Smooth muscle cell (in vitro differentiated cells): ENCODE data around the gene LHFPL2. TPM values are rescaled to one million over a fixed set of nuclear protein-coding genes. Genes with fewer than 3 reads are reported as not detected.

Experiments used
- DNase-seq: peaks from one replicate; lab custom pipeline; 2025; ENCODE audit not compliant: unreplicated experiment; lab: John Stamatoyannopoulos, UW
- H2AFZ ChIP-seq: fragments of 200-600 bp; sonication (generic); 2 replicates; pipeline ENCODE4 v1.6.0; 2016; ENCODE audit warnings: antibody characterized with exemption, low read depth, mild to moderate bottlenecking
- H3F3A ChIP-seq: fragments of 200-600 bp; sonication (generic); 2 replicates; pipeline ENCODE4 v1.6.0; 2017; ENCODE audit warnings: antibody characterized with exemption, low read depth
- H3K27ac ChIP-seq: fragments of 200-600 bp; sonication (generic); 2 replicates; pipeline ENCODE4 v1.5.1; 2016; ENCODE audit warnings: low read depth, mild to moderate bottlenecking
- H3K27me3 ChIP-seq: fragments of 200-600 bp; sonication (generic); 2 replicates; pipeline ENCODE4 v1.6.1; 2016; ENCODE audit warnings: low read depth, mild to moderate bottlenecking
- H3K36me3 ChIP-seq: fragments of 200-600 bp; sonication (generic); 2 replicates; pipeline ENCODE4 v1.5.1; 2016; ENCODE audit warnings: low read depth
- H3K4me1 ChIP-seq: fragments of 200-600 bp; sonication (generic); 2 replicates; pipeline ENCODE4 v1.5.1; 2016; ENCODE audit warnings: low read depth
- H3K4me2 ChIP-seq: fragments of 200-600 bp; sonication (generic); 2 replicates; pipeline ENCODE4 v1.6.0; 2016; ENCODE audit warnings: mild to moderate bottlenecking
- H3K4me3 ChIP-seq: fragments of 200-600 bp; sonication (generic); 2 replicates; pipeline ENCODE4 v1.5.1; 2016; ENCODE audit warnings: mild to moderate bottlenecking
- H3K79me2 ChIP-seq: fragments of 200-600 bp; sonication (generic); 2 replicates; pipeline ENCODE4 v1.6.0; 2016; ENCODE audit warnings: low read depth, mild to moderate bottlenecking
- H3K9ac ChIP-seq: fragments of 200-600 bp; sonication (generic); 2 replicates; pipeline ENCODE4 v1.6.0; 2016; ENCODE audit warnings: low read depth
- H3K9me3 ChIP-seq: fragments of 200-600 bp; sonication (generic); replicated peaks from 2 replicates; pipeline ENCODE4 v1.5.1; 2016; ENCODE audit warnings: low read depth
- H4K20me1 ChIP-seq: fragments of 200-600 bp; sonication (generic); 2 replicates; pipeline ENCODE4 v1.6.0; 2016; ENCODE audit warnings: low read depth
- CTCF ChIP-seq: fragments of 200-600 bp; sonication (generic); IDR thresholded peaks from 2 replicates; pipeline ENCODE4 v1.5.1; 2017; ENCODE audit warnings: borderline replicate concordance, mild to moderate bottlenecking, antibody characterized with exemption; ENCODE audit not compliant: insufficient read depth, poor library complexity, severe bottlenecking
- WGBS: methylation state at CpG from one replicate; pipeline ENCODE4 v1.1.7; 2016; ENCODE audit warnings: low lambda C conversion rate; 5-methylcytosine and 5-hydroxymethylcytosine counted together
- polyA plus RNA-seq: library from polyadenylated mRNA; unstranded; fragments of >200 nt; fragmentation: Nextera tagmentation; extraction: Ambion mirVana; gene quantifications from 2 replicates; pipeline ENCODE4 v1.2.1, GENCODE V29; 2016
- total RNA-seq: library from RNA; depleted of rRNA; stranded (reverse); fragments of >200 nt; gene quantifications from 2 replicates; pipeline ENCODE4 v1.2.3, GENCODE V29; 2014

The LHFPL2 gene
- total and polyA plus RNA-seq, 2 experiments from 2014 or later = 13.4 to 18.6 TPM

- H3K27ac ChIP-seq = no peak overlapping the region
- peaks cover 12% of the 10 kb centered on the region for H3F3A ChIP-seq
- no peak overlapping the region for H3K4me3 ChIP-seq
- peaks cover 21% of the 10 kb centered on the region for H3K4me1 ChIP-seq
- H3K4me2 ChIP-seq = no peak overlapping the region
- 85% methylated on average over 15 of the region's 15 CpGs for WGBS
- peaks cover 45% of the 10 kb centered on the region for H3K79me2 ChIP-seq
- no peak overlapping the region for H3K9ac ChIP-seq
- no peak for DNase-seq
- no peaks in the 10 kb centered on the region for H3K9me3 ChIP-seq
- no peak overlapping the region for H2AFZ ChIP-seq
- H3K27me3 ChIP-seq = no peaks in the 10 kb centered on the region
- no peaks in the 10 kb centered on the region for H4K20me1 ChIP-seq
- no peaks in the 10 kb centered on the region for H3K36me3 ChIP-seq
- TF ChIP-seq CTCF = no peak
Measured at GRCh38 chr5:78523314-78524193, 125.0 kb downstream of the LHFPL2 start.

GRCh38 chr5:78522476-78523260, 125.9 kb downstream of the LHFPL2 start:
- WGBS = 66% methylated on average over 9 of the region's 9 CpGs

GRCh38 chr5:78521455-78521854, 127.1 kb downstream of the LHFPL2 start:
- Histone ChIP-seq H3K27me3 (no peaks in the 10 kb centered on the region), H4K20me1 (no peaks in the 10 kb centered on the region), H3K4me2 (no peak overlapping the region), H3K79me2 (peaks cover 57% of the 10 kb centered on the region), H3K36me3 (no peaks in the 10 kb centered on the region), H3K4me3 (no peak overlapping the region), H3K27ac (no peak overlapping the region), H2AFZ (no peak overlapping the region), H3K9ac (no peak overlapping the region), H3K9me3 (no peaks in the 10 kb centered on the region), H3K4me1 (peaks cover 13% of the 10 kb centered on the region), H3F3A (peaks cover 6% of the 10 kb centered on the region)
- WGBS = 91% methylated on average over 2 of the region's 2 CpGs
- no peak for TF ChIP-seq CTCF
- no peak for DNase-seq

More at GRCh38 chr5:78522476-78523260, 125.9 kb downstream of the LHFPL2 start:
- no peak overlapping the region for H3K4me3 ChIP-seq
- no peak for DNase-seq
- H3K27me3 ChIP-seq = no peaks in the 10 kb centered on the region
- H3F3A ChIP-seq = peaks cover 11% of the 10 kb centered on the region
- no peak overlapping the region for H3K4me2 ChIP-seq
- no peaks in the 10 kb centered on the region for H4K20me1 ChIP-seq
- H2AFZ ChIP-seq = no peak overlapping the region
- peaks cover 22% of the 10 kb centered on the region for H3K4me1 ChIP-seq
- peaks cover 50% of the 10 kb centered on the region for H3K79me2 ChIP-seq
- TF ChIP-seq CTCF = no peak
- no peak overlapping the region for H3K9ac ChIP-seq
- H3K27ac ChIP-seq = no peak overlapping the region
- no peaks in the 10 kb centered on the region for H3K9me3 ChIP-seq
- no peaks in the 10 kb centered on the region for H3K36me3 ChIP-seq
